IPS-11a (cell line): ENCODE results near the gene EED.

Experiments
- H3K4me3 ChIP-seq: one replicate; pipeline ENCODE4 v1.5.1; 2013; ENCODE audit warnings: low read depth, low read length, control low read depth

The EED gene

GRCh38 chr11:86246293-86246675, 1.7 kb downstream of the EED start:
- H3K4me3 ChIP-seq = peak overlapping the region; percentile 94

- no peak overlapping the region for H3K4me3 ChIP-seq
Measured at GRCh38 chr11:86247608-86248007, 3.1 kb downstream of the EED start.

GRCh38 chr11:86248609-86249008, 4.1 kb downstream of the EED start:
- H3K4me3 ChIP-seq = no peak overlapping the region

DNA sequence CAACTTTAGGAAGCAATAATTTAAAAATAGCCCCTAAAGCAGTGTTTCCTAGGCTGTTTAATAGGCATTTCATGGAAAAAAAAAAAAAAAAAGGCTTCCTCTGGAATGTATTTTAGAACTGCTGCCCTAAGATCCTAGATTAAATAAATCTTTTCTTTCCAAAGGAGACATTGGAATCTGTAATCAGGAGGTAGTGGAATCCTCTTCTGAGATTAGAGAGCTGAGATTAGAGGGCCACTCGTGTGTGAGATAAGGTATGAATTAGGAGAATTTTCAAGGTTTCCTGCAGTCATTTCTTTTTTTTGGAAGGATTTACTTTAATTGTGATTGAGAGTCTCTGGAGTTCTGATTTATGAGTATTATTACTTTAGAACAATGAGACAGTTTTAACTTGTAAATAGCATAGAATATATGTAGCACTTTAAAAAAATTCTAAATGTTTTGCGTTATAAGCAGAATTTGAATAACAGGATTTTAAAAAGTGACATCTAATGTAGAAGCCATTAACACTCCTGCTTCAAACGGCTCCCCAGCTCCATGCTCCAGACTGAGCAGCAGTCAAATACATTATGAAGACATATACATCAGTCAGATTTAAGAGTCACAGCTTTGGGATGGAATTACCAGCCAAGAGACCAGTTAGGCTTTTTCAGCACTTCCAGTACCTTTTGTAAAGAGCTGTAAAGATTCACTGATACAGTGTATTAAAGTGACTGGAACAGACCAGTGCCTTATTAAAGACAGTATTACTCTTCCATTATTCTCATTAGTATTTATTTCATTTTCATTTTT, 5.0 kb downstream of the EED start:
- H3K4me3 ChIP-seq = no peak overlapping the region

- no peak overlapping the region for H3K4me3 ChIP-seq
Measured at GRCh38 chr11:86251345-86251744, 6.8 kb downstream of the EED start.

GRCh38 chr11:86255896-86256295, 11.3 kb downstream of the EED start:
- H3K4me3 ChIP-seq = no peak overlapping the region

- H3K4me3 ChIP-seq = no peak overlapping the region
Measured at GRCh38 chr11:86256608-86257007, 12.1 kb downstream of the EED start.

DNA sequence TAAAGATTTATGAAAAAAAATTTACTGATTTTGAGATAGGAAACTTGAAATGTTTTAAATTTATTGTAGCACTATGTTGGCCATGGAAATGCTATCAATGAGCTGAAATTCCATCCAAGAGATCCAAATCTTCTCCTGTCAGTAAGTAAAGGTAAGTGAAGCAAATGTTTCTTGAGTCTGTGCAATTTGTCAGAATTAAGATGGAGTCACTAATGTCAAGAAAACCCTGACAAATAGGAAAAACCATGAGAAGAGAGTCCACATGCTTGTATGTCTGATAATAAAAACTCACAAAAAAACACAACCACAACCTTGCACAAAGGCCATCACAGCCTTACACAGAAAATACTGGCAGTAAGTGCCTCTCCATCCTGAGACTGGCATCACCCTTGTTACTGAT, 12.9 kb downstream of the EED start:
- no peak overlapping the region for H3K4me3 ChIP-seq

- no peak overlapping the region for H3K4me3 ChIP-seq
Measured at GRCh38 chr11:86259730-86260129, 15.2 kb downstream of the EED start.

GRCh38 chr11:86261328-86261727, 16.8 kb downstream of the EED start:
- no peak overlapping the region for H3K4me3 ChIP-seq

- H3K4me3 ChIP-seq = no peak overlapping the region
Measured at GRCh38 chr11:86262387-86262786, 17.8 kb downstream of the EED start.

DNA sequence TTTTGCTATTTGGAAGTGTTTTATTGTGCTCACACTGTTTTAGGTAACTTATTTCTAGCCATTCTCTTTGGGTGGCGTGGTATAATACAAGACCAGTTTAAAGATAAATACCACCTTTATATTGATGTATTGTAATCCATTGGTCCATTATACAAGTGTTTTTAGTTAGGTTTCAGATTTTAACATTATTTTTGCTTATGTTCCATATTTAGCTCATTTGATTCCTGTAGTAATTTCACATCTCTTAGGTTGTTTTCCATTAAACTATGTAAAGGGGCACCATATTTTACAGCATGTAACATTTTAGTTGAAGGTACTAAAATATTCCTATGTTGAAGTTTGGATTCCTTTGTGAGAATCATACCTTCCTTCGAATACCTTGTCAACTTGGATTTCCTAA, 20.1 kb downstream of the EED start:
- H3K4me3 ChIP-seq = no peak overlapping the region

GRCh38 chr11:86265194-86265593, 20.6 kb downstream of the EED start:
- no peak overlapping the region for H3K4me3 ChIP-seq

DNA sequence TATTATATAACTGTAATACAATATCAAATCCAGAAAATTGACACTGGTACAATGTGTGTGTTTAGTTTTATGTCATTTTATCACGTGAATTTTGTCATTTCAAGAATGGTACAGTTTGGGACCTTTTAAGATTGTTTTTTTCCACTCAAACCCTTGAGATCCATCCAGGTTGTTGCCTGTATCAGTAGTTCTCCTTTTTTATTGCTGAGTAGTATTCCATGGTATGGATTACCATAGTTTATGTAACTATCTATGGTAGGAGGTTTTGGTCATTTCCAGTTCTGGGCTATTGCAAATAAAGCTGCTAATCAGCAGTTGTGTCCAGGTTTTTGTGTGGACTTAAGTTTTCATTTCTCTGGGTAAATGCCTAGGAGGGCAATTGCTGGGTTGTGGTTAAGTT, 25.1 kb downstream of the EED start:
- H3K4me3 ChIP-seq = no peak overlapping the region

GRCh38 chr11:86274503-86274902, 29.9 kb downstream of the EED start:
- no peak overlapping the region for H3K4me3 ChIP-seq

DNA sequence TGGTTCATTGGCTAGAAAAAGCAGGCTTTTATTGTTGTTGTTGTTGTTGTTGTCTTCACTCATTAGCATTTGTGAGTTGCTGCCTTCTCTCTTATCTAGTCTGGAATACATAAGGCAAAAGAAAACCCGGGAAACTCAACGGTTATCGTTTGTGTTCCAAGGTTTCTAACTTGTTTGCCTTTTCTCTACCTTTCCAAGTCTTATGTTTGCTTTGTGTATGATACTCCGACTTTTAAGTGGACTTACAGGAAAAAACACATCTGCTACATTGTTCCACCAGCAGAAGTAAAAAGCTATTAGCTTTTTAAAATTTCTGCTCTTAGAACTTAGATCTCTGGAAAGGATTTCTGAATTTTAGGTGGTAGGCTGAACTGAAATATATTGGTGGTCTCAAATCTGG, 30.4 kb downstream of the EED start:
- no peak overlapping the region for H3K4me3 ChIP-seq

DNA sequence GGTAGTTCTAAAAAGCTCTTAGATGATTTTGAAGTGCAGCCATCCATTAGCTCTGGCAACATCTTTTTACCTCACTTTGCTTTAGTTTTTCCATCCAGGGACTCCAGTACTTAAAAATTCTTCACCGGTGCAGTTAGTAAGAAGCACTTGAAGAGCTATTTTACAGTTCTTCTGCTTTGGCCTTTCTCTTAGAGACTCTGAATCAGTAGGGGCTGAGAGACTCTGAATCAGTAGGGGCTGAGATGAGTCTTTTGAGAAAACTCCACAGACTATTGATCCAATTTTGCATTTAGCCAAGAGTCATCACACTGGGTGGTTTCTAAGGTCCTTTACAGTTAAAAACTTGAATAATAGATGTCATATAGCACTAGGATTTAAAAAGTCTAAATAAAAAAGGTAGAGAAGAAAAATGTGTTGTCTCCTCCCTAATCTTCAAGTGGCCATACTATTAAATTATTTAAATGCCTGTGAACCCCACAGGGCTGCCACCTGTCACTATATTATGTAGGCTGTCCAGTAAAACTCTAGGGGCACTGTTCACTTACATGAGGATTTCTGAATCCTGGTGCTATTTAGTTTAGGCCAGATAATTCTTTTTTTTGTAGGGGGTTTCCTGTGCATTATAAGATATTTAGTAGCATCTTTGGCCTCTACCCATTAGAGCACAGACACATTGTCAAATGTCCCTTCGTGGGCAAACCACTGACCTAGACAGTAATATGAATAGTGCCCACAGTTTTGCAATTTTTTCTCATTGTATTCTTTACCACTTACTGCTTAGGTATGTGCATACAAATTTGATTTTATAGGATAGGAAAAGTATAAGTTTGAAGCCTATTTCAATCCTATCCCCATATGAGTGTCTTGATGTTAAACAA, 31.2 kb downstream of the EED start:
- H3K4me3 ChIP-seq = no peak overlapping the region

DNA sequence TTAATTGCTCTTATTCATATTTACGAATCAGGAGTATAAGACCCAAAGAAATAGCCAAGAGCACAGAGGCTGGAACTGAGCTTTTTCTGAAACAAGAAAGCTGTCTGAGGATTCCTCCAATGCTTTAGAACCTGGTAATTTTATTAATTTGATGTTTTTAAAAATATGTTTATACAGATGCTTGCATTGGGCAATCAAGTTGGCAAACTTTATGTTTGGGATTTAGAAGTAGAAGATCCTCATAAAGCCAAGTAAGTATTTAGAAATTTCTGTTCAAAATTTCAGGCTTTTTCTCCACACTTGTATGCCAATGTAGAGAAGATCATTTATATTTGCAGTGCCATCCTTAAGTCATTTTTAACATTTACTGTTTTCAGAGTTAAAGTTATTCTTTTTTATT, 33.2 kb downstream of the EED start:
- no peak overlapping the region for H3K4me3 ChIP-seq

DNA sequence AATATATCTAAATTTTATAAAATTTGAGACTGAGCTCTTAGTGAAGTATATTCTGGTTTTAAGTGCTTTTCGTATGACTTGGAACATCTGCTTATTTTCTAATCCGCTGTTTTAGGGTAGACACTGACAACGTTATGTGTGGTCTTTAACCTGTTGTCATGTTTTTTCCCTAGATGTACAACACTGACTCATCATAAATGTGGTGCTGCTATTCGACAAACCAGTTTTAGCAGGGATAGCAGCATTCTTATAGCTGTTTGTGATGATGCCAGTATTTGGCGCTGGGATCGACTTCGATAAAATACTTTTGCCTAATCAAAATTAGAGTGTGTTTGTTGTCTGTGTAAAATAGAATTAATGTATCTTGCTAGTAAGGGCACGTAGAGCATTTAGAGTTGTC, 33.7 kb downstream of the EED start:
- H3K4me3 ChIP-seq = no peak overlapping the region

DNA sequence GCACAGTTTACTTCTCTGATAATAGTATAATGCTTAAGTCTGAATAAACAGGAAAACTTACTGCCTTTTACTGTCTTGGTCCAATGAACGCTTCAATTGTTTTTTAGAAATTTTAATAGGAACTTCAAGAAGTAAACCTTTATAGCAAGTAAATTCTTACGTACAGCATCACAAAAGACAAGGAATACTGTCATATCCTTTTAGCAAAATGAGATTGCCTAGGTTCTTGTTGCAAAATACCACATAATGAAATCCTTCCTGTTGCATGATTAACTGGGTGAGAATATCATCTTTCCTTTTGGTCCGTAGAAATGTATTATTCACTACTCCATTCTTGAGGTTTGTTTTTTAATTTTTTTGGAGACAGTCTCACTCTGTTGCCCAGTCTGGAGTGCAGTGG, 35.2 kb downstream of the EED start:
- no peak overlapping the region for H3K4me3 ChIP-seq

DNA sequence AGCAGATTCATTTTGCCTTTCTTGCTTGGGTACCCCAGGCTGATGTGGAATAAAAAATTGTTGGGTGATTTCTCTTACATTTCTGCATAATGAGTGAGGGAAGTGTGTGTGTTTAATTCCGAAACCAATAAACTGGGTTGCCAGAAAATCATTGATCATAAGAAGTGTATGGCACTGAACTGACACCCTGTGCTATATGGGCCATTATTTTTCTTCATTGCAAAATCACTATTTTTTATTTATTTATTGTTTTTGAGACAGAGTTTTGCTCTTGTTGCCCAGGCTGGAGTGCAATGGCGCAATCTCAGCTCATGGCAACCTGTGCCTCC, 42.9 kb downstream of the EED start:
- no peak overlapping the region for H3K4me3 ChIP-seq

- no peak overlapping the region for H3K4me3 ChIP-seq
Measured at GRCh38 chr11:86288776-86289507, 44.4 kb downstream of the EED start.
